Hindlimb muscle (tissue), 1 donor: ENCODE data around the gene LAX1. TPM values are rescaled to one million over a fixed set of nuclear protein-coding genes. Genes with fewer than 3 reads are reported as not detected.
"Not testable (repeated sequence)": the region's sequence is repeated elsewhere in the genome, so short reads cannot be mapped to it uniquely, and the experiment has no call there.

ENCODE experiments used
- DNase-seq: peaks from one replicate; pipeline ENCODE4 v3.0.0-alpha.2; 2013
- polyA plus RNA-seq: library from polyadenylated mRNA; unstranded; fragments of 120-200 nt; gene quantifications from one replicate; pipeline ENCODE4 v1.2.1, GENCODE V29; 2013; ENCODE audit not compliant: insufficient read length

Gene LAX1
- polyA plus RNA-seq, 1 donor = 0.17 TPM

DNA sequence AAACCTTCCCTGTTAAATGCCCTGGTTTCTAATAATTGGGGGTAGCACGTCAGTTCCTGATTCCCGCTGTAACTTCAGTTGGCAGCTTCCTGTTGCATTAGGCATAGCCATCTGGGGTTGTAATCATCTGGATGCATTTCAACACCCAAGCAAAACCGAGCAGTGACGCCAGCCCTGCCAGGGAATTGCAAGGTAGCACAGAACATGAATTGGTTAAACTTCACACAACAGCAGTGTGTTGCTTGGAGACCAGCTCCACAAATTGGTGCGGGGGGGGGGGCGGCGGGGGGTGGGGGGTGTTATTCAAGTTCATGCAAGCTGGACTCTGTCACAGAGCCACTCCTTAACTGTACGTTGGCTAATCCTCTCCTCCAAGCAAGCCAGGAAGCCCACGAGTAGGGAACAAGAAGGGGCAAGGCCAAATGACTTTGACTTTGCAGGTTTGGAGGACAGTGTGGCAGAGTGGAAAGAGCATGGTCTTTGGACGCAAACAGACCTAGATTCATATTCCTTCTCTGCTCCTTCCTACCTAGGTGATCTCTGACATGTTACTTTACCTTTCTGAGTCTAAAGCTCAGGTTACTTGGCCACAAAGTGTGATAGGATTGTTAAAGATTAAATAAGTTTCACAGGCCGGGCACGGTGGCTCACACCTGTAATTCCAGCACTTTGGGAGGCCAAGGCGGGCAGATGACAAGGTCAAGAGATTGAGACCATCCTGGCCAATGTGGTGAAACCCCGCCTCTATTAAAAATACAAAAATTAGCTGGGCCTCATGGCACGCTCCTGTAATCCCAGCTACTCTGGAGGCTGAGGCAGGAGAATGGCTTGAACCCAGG lies 4.7 kb downstream of the LAX1 start:
- DNase-seq = peak; percentile 69

DNA sequence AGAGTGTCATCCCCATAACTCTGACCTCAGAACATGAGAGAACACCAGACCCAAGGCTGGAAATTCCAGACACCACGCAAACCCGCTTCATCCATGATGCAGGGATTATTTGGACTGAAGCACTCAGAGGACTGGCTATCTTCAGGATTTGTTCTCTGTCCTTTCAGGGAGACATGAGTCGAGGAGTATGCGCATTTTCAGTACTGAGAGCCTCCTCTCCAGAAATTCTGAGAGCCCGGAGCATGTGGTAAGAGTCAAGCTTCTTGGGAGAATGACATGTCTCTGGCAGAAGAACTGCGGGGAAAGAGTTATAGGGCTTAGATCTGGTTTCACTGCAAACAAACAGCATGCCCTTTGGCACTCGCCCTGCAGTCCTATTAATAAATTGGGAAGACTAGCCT lies 6.9 kb downstream of the LAX1 start:
- DNase-seq = no peak

DNA sequence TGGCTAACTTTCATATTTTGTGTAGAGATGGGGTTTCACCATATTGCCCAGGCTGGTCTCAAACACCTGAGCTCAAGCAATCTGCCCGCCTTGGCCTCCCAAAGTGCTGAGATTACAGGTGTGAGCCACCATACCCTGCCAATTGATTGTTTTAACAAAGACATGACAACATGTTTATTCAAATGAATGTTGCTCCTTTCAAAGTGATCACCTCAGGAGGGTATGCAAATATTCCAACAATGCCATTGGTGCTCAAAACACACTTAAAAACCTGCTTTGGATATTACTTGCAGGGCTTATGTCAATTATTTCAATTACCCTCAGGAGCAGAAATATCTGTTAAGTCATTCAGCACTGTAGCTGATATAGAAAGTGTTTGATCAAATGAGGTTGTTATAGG lies 7.9 kb downstream of the LAX1 start:
- no peak for DNase-seq

DNA sequence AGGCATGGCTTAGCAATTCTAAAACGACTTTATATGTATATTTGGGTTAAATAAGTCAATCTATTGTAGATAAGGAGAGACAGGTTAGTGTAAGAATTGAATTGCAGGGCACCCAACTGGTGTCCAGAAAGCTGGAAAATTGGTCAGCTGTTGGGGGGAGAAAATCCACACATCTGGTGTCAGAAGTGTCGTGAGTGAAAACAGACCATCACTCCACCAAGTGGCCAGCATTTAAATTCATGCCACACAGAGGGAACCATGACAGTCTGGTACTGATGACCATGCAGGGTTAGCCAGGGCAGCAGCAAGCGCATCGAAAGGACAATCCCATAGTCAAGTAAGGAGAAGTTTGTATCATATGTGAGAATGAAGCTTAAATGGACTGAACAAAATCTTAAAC lies 11.7 kb downstream of the LAX1 start:
- DNase-seq = no peak

DNA sequence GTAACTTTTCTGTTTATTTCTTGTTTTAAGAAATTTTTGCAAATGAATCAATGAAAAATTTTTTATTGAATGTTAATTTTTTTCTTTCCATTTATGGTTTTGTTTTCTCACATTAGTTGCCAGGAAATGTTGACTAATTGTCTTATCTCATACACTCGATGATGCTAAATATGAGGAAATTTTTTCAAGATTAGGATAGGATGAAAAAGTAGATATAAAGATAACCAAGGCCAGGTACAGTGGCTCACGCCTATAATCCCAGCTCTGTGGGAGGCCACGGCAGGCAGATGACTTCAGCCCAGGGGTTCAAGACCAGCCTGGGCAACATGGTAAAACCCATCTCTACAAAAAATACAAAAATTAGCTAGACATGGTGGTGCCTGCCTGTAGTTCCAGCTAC lies 12.6 kb downstream of the LAX1 start:
- no peak for DNase-seq

DNA sequence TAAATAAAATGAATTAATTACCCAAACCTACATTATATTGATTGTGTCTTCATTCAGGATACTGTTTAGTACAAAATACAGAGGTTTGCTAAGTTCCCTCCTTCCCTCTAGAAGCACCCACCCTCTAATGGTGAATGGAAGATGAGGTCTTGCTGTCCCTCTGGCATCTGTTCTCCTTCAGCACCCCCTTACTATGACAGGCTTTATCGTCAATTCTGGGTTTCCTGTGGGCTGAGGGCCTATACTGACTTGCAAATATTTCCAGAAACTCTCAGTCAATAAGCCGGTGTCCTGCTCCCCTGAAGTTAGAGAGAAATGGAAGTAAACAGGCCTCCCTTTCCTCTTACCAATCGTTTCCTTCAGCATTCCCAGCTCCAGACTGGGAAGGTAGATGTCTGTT lies 13.2 kb downstream of the LAX1 start:
- no peak for DNase-seq

DNA sequence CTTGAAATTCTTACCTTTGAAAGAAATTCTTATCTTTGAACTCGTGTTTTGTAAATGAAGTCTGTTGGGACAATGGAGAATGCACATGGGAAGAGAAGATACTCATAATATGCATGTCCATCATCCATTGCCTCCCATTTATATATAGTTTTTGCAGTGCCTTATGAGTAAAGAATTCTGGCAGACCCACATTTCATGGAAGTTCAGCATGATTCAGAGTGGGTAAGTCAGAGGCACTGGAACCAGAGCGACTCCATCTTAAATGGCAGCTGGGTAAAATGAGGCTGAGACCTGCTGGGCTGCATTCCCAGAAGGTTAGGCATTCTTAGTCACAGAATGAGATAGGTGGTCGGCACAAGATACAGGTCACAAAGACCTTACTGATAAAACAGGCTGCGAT lies 13.8 kb downstream of the LAX1 start:
- DNase-seq = no peak

DNA sequence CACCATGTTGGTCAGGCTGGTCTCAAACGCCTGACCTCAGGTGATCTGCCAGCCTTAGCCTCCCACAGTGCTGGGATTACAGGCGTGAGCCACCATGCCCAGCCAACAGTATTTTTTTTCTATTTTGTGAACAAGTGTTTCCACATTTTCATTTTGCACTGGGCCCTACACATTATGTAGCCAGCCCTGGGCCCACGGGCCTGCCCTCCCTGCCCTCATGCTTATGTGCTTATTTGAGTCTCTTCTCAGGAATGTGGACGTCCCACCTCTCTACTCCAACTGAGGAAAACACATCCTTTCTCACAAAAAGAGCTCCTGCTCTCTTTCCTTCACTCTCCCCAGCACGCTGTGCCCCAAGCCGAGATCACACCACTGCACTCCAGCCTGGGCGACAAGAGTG lies 17.0 kb downstream of the LAX1 start:
- no peak for DNase-seq

DNA sequence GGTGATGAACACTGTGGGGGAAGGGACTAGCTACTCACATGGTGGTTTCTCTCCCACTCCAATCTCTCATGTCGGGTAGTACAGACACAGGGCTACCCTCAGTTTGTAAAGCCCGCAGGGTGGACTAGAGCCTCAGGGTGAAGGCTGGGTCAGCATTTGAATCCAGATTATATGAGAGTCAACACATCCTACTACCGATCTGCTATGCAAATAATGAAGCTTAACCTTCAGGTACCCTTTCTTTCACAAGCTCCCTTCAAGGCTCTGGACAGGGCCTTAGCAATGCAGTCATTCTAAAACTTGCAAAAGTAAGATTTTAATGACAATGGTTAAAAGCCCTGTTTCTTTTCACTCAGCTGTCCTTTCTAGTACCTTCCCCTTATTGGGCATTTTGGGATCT lies 25.0 kb downstream of the LAX1 start:
- no peak for DNase-seq

DNA sequence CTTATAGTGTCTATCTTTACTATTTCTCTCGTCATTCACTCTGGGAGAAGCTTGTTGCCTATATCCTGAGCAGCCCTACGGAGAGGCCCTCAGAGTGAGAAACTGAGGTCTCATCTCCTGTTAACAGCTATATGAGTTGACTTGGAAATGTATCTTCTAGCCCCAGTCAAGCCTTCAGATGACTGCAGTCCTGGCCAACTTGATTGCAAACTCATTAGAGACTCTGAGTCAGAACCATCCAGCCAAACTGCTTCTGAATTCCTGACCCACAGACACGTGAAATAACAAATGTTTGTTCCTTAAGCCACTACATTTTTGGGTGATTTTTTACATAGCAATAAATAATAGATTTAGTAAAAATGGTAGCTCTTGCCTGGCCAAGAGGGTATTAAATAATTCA lies 26.5 kb downstream of the LAX1 start:
- DNase-seq = no peak

DNA sequence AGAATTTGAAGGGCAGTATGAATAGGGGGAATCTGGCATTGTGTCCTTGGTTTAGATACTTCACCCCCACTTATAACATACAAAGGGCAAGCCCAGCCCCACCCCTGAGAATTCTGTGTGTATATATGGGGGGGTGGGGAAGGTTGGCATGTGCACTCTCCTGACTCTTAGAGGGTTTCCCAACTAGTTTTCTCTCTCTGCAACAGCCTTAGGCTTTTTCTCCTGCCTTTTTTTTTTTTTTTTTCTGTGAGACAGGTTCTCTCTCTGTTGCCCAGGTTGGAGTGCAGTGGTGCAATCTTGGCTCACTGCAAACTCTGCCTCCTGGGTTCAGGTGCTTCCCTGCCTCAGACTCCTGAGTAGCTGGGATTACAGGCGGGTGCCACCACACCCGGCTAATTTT lies 27.5 kb downstream of the LAX1 start:
- DNase-seq = no peak

DNA sequence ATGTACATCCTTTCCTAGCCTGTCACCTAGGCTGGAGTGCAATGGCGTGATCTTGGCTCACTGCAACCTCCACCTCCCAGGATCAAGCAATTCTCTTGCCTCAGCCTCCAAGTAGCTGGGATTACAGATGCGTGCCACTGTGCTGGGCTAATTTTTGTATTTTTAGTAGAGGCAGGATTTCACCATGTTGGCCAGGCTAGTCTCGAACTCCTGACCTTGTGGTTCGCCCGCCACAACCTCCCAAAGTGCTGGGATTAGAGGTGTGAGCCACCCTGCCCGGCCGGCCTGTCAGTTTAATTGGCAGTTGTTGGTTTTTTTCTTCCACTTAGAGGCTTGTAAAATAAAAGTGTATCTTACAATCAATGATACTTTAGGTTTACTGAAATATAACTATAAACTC lies 28.6 kb downstream of the LAX1 start:
- not testable (repeated sequence) for DNase-seq

DNA sequence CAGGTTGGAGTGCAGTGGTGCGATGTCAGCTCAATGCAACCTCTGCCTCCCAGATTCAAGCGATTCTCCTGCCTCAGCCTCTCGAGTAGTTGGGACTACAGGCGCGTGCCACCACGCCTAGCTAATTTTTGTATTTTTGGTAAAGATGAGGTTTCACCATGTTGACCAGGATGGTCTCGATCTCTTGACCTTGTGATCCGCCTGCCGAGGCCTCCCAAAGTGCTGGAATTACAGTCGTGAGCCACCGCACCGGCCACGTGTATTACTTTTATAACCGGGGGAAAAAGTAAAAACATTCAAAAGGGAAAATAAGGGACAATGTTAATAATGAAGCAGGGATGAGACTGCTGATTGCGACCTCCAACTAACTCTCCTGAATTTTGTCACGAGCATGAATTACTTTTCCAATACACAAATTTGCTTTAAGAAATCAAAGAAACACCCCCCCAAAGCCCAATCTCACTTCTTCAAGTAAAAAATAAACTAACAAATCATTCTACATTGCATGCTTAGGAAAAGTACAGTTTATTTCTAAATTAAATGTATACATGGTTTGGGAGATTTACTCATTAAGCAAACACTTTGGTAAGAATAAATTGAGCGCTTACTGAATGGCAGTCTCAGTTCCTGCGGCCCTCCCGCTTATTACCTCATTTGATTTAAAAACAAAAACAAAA lies 29.9 kb downstream of the LAX1 start:
- no peak for DNase-seq

DNA sequence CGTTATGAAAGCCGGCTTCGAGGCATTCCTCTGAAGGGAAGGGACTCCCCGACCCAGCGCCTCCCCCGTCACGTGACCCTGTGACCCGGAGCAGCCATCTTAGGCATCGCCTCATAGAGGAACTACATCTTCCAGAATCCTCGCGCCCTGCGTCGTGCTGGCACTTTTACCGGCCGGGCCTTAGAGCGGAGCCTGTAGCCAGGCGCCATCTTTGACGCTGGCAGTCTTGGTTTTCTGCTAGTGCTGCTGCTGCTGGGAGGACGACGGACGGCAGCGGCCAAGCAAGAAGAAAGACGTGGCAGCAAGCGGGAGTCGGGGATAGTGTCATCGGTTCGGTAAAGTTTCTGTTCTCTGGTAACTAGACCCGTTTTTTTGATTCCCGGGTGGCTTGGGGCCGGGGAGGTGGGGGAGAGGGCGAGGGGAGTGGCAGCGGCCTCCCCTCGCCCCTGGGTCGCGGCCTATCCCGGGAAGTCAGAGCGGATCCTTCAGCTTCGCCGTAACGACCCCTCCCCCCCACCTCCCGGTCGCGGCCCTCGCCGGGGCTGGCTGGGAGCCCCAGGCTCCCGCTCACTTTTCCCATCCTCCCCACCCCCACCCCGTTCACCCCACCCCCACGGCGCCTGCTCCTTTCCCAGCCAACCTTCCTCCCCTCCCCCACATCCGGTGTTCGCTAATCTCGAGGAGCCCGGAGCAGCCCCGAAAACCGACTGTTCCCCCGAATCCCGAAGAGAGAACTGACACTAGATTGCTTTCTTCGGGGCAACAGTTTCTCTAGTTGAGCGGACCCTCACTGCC lies 30.7 kb downstream of the LAX1 start, which contains the start of the genes ZBED6 and ZC3H11A:
ZBED6 (plus strand) TSS at position 183 of the 795 bp plus-strand sequence. CDS start 1,900 bp downstream, outside the sequence.
ZC3H11A (plus strand) TSS at position 183 of the 795 bp plus-strand sequence. CDS start 21,448 bp downstream, outside the sequence.
- DNase-seq = peak; percentile 97

DNA sequence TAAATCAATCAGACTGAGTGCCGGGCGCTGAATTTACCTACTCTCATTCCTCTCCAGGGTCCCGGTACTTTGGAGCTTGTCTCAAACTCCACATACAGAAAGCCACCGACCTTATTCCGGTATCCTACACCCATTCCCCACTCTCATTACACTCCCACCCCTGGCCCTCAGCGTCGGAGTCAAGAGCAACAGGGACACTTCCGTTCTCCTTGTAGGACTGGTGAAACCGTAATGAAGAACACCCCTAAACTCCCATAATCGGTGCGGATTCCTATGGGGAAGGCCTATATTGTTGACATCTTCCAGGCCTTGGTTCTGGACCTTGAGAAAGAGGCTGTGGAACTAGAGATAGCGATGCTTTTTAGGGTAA lies 31.2 kb downstream of the LAX1 start:
- peak; percentile 42 for DNase-seq

DNA sequence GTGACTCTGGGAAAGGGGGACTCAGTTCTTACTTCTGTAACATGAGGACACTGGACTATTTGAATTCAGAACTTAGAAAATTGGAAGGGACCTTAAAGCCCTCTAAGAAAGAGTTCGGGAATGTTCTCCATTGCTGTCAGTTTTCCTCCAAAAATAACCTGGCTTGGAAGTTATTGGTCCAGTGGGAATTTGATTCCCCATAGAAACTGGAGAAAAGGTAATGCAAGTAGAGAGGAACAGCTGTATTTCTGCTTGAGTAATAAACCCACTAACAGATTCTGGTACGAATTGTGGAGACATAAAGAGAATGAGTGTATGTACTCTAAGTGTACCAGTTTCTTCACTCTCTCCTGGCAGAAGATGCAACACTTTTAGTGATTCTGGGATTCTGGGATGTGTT lies 32.2 kb downstream of the LAX1 start:
- DNase-seq = no peak

DNA sequence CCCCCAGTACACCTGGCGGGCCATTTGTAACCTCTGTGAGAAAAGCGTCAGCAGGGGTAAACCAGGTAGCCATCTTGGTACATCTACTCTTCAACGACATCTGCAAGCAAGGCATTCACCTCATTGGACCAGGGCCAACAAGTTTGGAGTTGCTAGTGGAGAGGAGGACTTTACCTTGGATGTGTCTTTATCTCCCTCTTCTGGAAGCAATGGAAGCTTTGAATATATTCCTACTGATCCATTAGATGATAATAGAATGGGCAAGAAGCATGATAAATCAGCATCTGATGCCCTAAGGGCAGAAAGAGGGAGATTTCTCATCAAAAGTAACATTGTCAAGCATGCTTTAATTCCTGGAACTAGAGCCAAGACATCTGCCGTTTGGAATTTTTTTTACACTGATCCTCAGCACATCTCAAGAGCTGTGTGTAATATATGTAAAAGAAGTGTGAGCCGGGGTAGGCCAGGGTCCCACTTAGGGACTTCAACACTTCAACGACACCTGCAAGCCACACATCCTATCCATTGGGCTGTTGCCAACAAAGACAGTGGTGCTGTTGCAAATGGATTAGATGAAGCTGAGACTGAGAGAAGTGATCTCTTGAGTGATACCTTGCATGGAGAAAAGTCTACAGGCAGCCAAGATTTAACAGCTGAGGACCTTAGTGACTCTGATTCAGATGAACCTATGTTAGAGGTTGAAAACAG lies 33.1 kb downstream of the LAX1 start:
- DNase-seq = no peak

DNA sequence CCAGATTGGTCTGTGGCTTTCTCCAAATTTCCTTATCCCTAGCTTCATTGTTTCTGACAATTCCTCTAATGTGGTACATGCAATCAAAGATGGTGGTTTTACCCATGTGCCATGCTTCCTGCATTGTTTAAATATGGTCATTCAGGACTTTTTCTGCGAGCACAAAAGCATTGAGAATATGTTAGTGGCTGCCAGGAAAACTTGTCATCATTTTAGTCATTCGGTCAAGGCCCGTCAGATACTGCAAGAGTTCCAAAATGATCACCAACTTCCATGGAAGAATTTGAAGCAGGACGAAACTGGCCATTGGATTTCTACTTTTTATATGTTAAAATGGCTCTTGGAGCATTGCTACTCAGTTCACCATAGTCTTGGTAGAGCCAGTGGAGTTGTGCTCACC lies 34.2 kb downstream of the LAX1 start:
- DNase-seq = no peak

DNA sequence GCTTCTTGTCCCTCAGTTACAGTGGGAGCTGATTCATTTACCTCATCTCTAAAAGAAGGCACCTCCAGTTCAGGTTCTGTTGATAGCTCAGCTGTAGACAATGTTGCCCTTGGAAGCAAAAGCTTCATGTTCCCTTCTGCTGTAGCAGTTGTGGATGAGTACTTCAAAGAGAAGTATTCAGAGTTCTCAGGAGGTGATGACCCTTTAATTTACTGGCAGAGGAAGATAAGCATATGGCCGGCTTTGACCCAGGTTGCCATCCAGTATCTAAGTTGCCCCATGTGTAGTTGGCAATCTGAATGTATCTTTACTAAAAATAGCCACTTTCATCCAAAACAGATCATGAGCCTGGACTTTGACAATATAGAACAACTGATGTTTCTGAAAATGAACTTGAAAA lies 35.0 kb downstream of the LAX1 start:
- DNase-seq = no peak

DNA sequence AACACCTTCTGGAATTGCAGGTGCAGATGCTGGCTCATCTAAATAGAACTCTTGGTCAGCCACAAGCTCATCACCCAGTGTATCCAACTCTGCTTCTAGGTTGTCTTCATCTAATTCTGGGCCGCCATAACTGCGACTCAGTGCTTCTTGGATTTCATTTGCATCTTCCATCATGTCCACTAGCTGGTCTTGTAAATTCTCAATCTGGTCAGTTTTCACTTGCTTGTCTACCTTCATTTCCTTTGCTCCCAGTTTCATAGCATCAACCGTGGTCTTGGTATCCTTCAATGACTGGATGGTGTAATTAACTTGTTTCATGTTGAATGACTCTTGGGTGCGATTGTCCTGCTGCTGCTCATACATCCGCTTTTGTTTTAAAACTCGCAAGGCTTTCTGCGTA lies 40.7 kb downstream of the LAX1 start:
- no peak for DNase-seq

DNA sequence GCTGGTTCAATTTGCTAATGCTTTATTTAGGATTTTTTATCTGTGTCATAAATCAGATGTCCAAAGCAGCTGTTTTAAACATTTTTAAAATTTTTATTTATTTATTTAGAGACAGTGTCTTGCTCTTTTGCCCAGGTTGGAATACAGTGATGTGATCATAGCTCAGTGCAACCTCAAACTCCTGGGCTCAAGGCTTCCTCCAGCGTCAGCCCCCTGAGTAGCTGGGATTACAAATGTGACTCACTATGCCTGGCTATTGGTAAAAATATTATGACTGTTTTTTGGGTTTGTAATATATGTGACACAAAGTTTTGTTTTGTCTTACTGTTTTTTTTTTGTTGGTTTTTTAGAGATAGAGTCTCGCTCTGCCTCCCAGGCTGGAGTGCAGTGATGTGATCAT lies 42.2 kb downstream of the LAX1 start:
- no peak for DNase-seq

DNA sequence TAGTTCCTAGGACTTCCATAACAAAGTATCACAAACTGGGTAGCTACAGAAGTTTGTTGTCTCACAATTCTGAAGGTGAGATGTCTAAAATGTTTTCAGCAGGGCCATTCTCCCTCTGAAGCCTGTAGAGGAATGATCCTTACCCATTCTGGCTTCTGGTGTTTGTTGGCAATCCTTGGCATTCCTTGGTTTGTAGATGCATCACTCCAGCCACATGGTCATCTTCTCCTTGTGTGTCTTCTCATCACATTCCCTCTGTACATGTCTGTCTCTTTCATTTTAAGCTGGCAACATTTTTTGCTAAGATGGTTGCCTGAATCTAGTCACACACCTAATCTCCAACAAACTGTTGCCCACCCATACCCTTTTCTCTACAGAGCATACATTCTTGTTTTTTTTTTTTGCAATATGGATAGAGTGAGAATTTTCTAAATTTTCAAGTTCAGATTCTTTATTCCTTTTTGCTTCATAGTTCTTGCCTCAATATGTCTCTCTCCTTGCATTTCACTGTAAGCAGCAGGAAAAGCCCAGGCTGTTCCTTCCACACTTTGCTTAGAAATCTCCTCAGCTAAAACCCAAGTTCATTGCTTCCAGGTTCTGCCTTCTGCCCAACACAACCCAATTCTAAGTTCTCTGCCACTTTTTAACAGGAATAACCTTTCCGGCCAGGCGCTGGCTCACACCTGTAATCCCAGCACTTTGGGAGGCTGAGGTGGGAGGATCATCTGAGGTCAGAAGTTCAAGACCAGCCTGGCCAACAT lies 48.8 kb downstream of the LAX1 start:
- DNase-seq = no peak
